GM12878 (cell line): ENCODE measurements around the gene ABHD6. TPM values are rescaled to one million over a fixed set of nuclear protein-coding genes. Genes with fewer than 3 reads are reported as not detected.
A peak's percentile ranks its signal among the peaks of the same experiment; 100 is the strongest.

Experiments
- BCLAF1 ChIP-seq: fragments of 450-650 bp; IDR thresholded peaks from 2 replicates; pipeline ENCODE4 v1.6.1; 2017; ENCODE audit warnings: antibody characterized with exemption, mild to moderate bottlenecking, moderate library complexity
- CEBPB ChIP-seq, 2 experiments: fragments of 150-350 bp in 1 of 2; IDR thresholded peaks; 2 replicates each; pipeline ENCODE4 v1.6.1; 2012 to 2014; ENCODE audit warnings: low read depth in 2 of 2, low read length in 2 of 2, borderline replicate concordance in 1 of 2, inconsistent platforms in 1 of 2
- CHD2 ChIP-seq: IDR thresholded peaks from 2 replicates; pipeline ENCODE4 v1.6.1; 2011; ENCODE audit warnings: low read depth, low read length, improper control_type of control experiment, borderline replicate concordance
- CREM ChIP-seq: IDR thresholded peaks from 2 replicates; pipeline ENCODE4 v1.6.1; 2014; ENCODE audit warnings: antibody characterized with exemption, low read depth
- ETV6 ChIP-seq, 2 experiments: fragments of 450-650 bp in 1 of 2; IDR thresholded peaks in 1 of 2; conservative IDR thresholded peaks in 1 of 2; 2 replicates each; pipeline ENCODE4 v1.6.1; 2014; ENCODE audit warnings: antibody characterized with exemption in 1 of 2, borderline replicate concordance in 1 of 2, low read depth in 1 of 2, mild to moderate bottlenecking in 1 of 2, moderate library complexity in 1 of 2
- JUNB ChIP-seq: IDR thresholded peaks from 2 replicates; pipeline ENCODE4 v1.6.1; 2016; ENCODE audit warnings: antibody characterized with exemption, mild to moderate bottlenecking
- KAT2A ChIP-seq: conservative IDR thresholded peaks from 2 replicates; pipeline ENCODE4 v1.6.1; 2011; ENCODE audit warnings: low read depth, low read length; ENCODE audit not compliant: control insufficient read depth
- NR2C1 ChIP-seq: fragments of 450-650 bp; IDR thresholded peaks from 2 replicates; pipeline ENCODE4 v1.6.1; 2017; ENCODE audit warnings: antibody characterized with exemption, mild to moderate bottlenecking, moderate library complexity
- RCOR1 ChIP-seq: conservative IDR thresholded peaks from 2 replicates; pipeline ENCODE4 v1.6.1; 2012; ENCODE audit warnings: low read depth, low read length, improper control_type of control experiment
- RFX5 ChIP-seq: IDR thresholded peaks from 2 replicates; pipeline ENCODE4 v1.6.1; 2011; ENCODE audit warnings: low read depth, low read length, improper control_type of control experiment
- SIN3A ChIP-seq: IDR thresholded peaks from 2 replicates; pipeline ENCODE4 v1.6.1; 2012; ENCODE audit warnings: low read depth, low read length, improper control_type of control experiment
- SKIL ChIP-seq: fragments of 450-650 bp; IDR thresholded peaks from 2 replicates; pipeline ENCODE4 v1.6.1; 2017; ENCODE audit warnings: mild to moderate bottlenecking, low read depth, inconsistent platforms; ENCODE audit not compliant: poor library complexity, severe bottlenecking
- SMAD1 ChIP-seq: fragments of 450-650 bp; IDR thresholded peaks from 2 replicates; pipeline ENCODE4 v1.6.1; 2018; ENCODE audit warnings: mild to moderate bottlenecking, low read depth; ENCODE audit not compliant: partially characterized antibody
- STAT3 ChIP-seq: IDR thresholded peaks from 2 replicates; pipeline ENCODE4 v1.6.1; 2011; ENCODE audit warnings: low read depth, low read length, improper control_type of control experiment
- ZNF592 ChIP-seq: fragments of 450-650 bp; IDR thresholded peaks from 2 replicates; pipeline ENCODE4 v1.6.1; 2017; ENCODE audit warnings: mild to moderate bottlenecking, moderate library complexity
- ZZZ3 ChIP-seq: IDR thresholded peaks from 2 replicates; pipeline ENCODE4 v1.6.1; 2011; ENCODE audit warnings: low read depth; ENCODE audit not compliant: control insufficient read depth, insufficient read length
- polyA plus RNA-seq, 11 experiments: library from polyadenylated mRNA; depleted of rRNA in 4 of 11; unstranded in 6 of 11; stranded (reverse) in 5 of 11; fragments of >200 nt; fragmentation: Nextera tagmentation in 4 of 11; fragmentation: Illumina TruSeq in 1 of 11; extraction: Ambion mirVana in 4 of 11; extraction: Trizol in 1 of 11; gene quantifications; 1 replicate in 1 of 11; 2 replicates in 10 of 11; pipeline versions ENCODE4 v1.2.1 to v1.2.3, GENCODE V29; 2011 to 2016; ENCODE audit warnings: inconsistent platforms in 2 of 11, missing spikeins in 2 of 11, low read depth in 1 of 11
- total RNA-seq, 4 experiments: library from RNA; depleted of rRNA in 3 of 4; stranded (reverse); fragments of >200 nt in 3 of 4; fragmentation: Illumina TruSeq in 1 of 4; extraction: Trizol in 1 of 4; gene quantifications; 2 replicates each; pipeline versions ENCODE4 v1.2.1 to v1.2.3, GENCODE V29; 2013 to 2021
- TF ChIP-seq, protein P1 (sequence below): fragments of 450-650 bp; formaldehyde crosslinking; IDR thresholded peaks from 2 replicates; pipeline ENCODE4 v1.4.0; 2020; ENCODE audit warnings: mild to moderate bottlenecking, moderate library complexity

Gene ABHD6
- total and polyA plus RNA-seq, 10 of the 15 experiments (the other 5 are each of a cell fraction or from before 2014, with no cell fraction given): 1.4 to 33.2 (median 3.2) TPM

DNA sequence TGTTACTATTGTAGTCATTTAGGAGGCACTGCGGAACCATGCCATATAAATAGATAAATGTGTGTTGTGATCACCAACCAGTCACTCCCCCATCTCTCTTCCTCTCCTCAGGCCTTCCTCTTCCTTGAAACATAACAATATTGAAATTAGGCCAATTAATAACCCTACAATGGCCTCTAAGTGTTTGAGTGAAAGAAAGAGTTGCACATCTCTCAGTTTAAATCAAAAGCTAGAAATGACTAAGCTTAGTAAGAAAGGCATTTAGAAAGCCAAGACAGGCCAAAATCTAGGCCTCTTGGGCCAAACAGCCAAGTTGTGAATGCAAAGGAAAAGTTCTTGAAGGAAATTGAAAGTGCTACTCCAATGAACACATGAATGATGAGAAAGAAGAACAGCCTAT lies 18.7 kb upstream of the ABHD6 start (continued):
- TF ChIP-seq SKIL (peak; percentile 45), ZNF592 (no peak), CEBPB (IDR thresholded peaks at IDR 0.05; ENCODE audit: borderline replicate concordance in 1 of 2, low read depth in 2 of 2, low read length in 2 of 2) (peak in 1 of 2 experiments; percentile 63; a peak in 1 of 4 replicates), SMAD1 (no peak), RCOR1 (no peak), BCLAF1 (no peak), KAT2A (no peak), JUNB (peak; percentile 97), RFX5 (no peak), NR2C1 (no peak), SIN3A (no peak), ZZZ3 (no peak), CHD2 (no peak), ETV6 (conservative IDR thresholded peaks at IDR 0.05 in 1 of 2, IDR thresholded peaks at IDR 0.05 in 1 of 2; ENCODE audit: borderline replicate concordance in 1 of 2, low read depth in 1 of 2) (peak in 1 of 2 experiments; percentile 88; a peak in 2 of 4 replicates), CREM (peak; percentile 26; the same call in 1 of the 2 replicates), STAT3 (no peak)
- TF ChIP-seq, protein P1, sequence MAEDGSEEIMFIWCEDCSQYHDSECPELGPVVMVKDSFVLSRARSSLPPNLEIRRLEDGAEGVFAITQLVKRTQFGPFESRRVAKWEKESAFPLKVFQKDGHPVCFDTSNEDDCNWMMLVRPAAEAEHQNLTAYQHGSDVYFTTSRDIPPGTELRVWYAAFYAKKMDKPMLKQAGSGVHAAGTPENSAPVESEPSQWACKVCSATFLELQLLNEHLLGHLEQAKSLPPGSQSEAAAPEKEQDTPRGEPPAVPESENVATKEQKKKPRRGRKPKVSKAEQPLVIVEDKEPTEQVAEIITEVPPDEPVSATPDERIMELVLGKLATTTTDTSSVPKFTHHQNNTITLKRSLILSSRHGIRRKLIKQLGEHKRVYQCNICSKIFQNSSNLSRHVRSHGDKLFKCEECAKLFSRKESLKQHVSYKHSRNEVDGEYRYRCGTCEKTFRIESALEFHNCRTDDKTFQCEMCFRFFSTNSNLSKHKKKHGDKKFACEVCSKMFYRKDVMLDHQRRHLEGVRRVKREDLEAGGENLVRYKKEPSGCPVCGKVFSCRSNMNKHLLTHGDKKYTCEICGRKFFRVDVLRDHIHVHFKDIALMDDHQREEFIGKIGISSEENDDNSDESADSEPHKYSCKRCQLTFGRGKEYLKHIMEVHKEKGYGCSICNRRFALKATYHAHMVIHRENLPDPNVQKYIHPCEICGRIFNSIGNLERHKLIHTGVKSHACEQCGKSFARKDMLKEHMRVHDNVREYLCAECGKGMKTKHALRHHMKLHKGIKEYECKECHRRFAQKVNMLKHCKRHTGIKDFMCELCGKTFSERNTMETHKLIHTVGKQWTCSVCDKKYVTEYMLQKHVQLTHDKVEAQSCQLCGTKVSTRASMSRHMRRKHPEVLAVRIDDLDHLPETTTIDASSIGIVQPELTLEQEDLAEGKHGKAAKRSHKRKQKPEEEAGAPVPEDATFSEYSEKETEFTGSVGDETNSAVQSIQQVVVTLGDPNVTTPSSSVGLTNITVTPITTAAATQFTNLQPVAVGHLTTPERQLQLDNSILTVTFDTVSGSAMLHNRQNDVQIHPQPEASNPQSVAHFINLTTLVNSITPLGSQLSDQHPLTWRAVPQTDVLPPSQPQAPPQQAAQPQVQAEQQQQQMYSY (CRISPR knock-in tag): no peak
